Heart right ventricle (tissue), 16 donors: Measurements from ENCODE around the gene ZSWIM5. TPM values are rescaled to one million over a fixed set of nuclear protein-coding genes. Genes with fewer than 3 reads are reported as not detected.

Experiments
- ATAC-seq, 8 donors: fragments of 200-7000 bp; cut with Tn5 transposase; one replicate each; pipeline ENCODE4 v1.9.1; 2020; ENCODE audit warnings: mild to moderate bottlenecking in 8 of 8, moderate library complexity in 8 of 8, moderate number of reproducible peaks in 1 of 8
- DNase-seq, 2 donors: peaks; one replicate each; pipeline ENCODE4 v3.0.0-alpha.2; 2020
- H3K27ac ChIP-seq, 10 donors: fragments of 200-600 bp; sonication (generic) in 2 of 10; one replicate each; pipeline versions ENCODE4 v1.5.0 to v1.8.0; 2020 to 2022; ENCODE audit warnings: mild to moderate bottlenecking in 3 of 10
- H3K27me3 ChIP-seq, 7 donors: fragments of 200-600 bp; one replicate each; pipeline ENCODE4 v1.8.0; 2021 to 2022; ENCODE audit warnings: mild to moderate bottlenecking in 2 of 7
- H3K36me3 ChIP-seq, 9 donors: fragments of 200-600 bp; sonication (generic) in 1 of 9; one replicate each; pipeline versions ENCODE4 v1.5.0 to v1.8.0; 2020 to 2022; ENCODE audit warnings: mild to moderate bottlenecking in 2 of 9
- H3K4me1 ChIP-seq, 9 donors: fragments of 200-600 bp; sonication (generic) in 1 of 9; one replicate each; pipeline versions ENCODE4 v1.5.0 to v1.8.0; 2020 to 2022; ENCODE audit warnings: mild to moderate bottlenecking in 4 of 9
- H3K4me3 ChIP-seq, 10 donors: fragments of 200-600 bp; sonication (generic) in 2 of 10; one replicate each; pipeline versions ENCODE4 v1.5.0 to v1.8.0; 2020 to 2022; ENCODE audit warnings: mild to moderate bottlenecking in 7 of 10, moderate library complexity in 2 of 10
- H3K9me3 ChIP-seq, 11 donors: fragments of 200-600 bp in 10 of 11; sonication (generic) in 2 of 11; one replicate each; pipeline versions ENCODE4 v1.5.0 to v1.8.0; 2013 to 2022; ENCODE audit warnings: mild to moderate bottlenecking in 2 of 11, control low read depth in 1 of 11, moderate library complexity in 1 of 11
- CTCF ChIP-seq, 9 donors: fragments of 200-600 bp; sonication (generic) in 2 of 9; IDR thresholded peaks; one replicate each; pipeline versions ENCODE4 v1.5.0 to v1.8.0; 2021 to 2022; ENCODE audit warnings: antibody characterized with exemption in 9 of 9, mild to moderate bottlenecking in 5 of 9, moderate library complexity in 1 of 9
- WGBS, 2 donors: extraction: QIAGEN DNeasy Blood & Tissue Kit; methylation state at CpG; one replicate each; pipeline ENCODE4 v1.1.7; 2013; ENCODE audit warnings: inconsistent platforms in 1 of 2; 5-methylcytosine and 5-hydroxymethylcytosine counted together
- intact Hi-C, 10 donors: fragments of 100-400 bp; cut with DNase I; formaldehyde crosslinking; loops; one replicate each; pipeline versions ENCODE4 v1.11.1 to v1.14.2; 2022
- polyA plus RNA-seq, 2 donors: library from polyadenylated mRNA; stranded (reverse); fragments of 200-250 nt; gene quantifications; one replicate each; pipeline ENCODE4 v1.2.3, GENCODE V29; 2013
- total RNA-seq, 10 donors: library from RNA; stranded (reverse); fragmentation: NEBNext Ultra II Directional in 3 of 10; extraction: Animal tissue kit (Norgen Biotek cat#: 25700) in 3 of 10; gene quantifications; one replicate each; pipeline versions ENCODE4 v1.2.1 to v1.2.4, GENCODE V29; 2021 to 2023
- donor health status: Arrhythmogenic right ventricular cardiomyopathy.
- donor health status: ischemic (EF 13 %, LVEDD 7.1; RV severe dilation, severe dysfunction).
- donor health status: healthy with polysubstance abuse.
- donor health status: DM: no; HTN: yes; CAD: no.
- donor health status: DM: no; HTN: no; CAD: no.
- donor health status: ischemic (EF 25% LVEDD 6.9; RV normal size, moderate dysfunction).
- donor health status: ischemic (EF 25% LVEDD 5.7; RV mildly dilated, moderate dysfunction).
- donor health status: healthy.
- donor health status: DM: yes; HTN: yes; CAD: no.
- donor health status: Ischemic cardiomyopathy.
- donor health status: ischemic (EF 35%, LVEDD 5.7; RV mildly dilated, moderate dysfunction).
- donor health status: nonischemic (EF 11% LVEDD 7.7; RV severe dilation, severe dysfunction).
- donor health status: DM: yes; HTN: yes; CAD: no.
- donor health status: PGD.
- donor health status: ischemic (EF 29% LVEDD 5.4; RV normal size, mild dysfunction).
- donor health status: nonischemic (EF 23%, LVEDD 6.1; RV moderate dilation, normal function).

The ZSWIM5 gene
- total and polyA plus RNA-seq, 12 donors = 0.22 to 1.7 (median 0.77) TPM

- Histone ChIP-seq H3K27me3 (no peaks in the 10 kb centered on the region), H3K9me3 (peaks cover 0 to 20% (median 2%) of the 10 kb centered on the region in 11 donors), H3K36me3 (no peaks in the 10 kb centered on the region), H3K27ac (no peak overlapping the region), H3K4me3 (no peak overlapping the region), H3K4me1 (no peaks in the 10 kb centered on the region)
- TF ChIP-seq CTCF (IDR thresholded peaks at IDR 0.05) = no peak
- DNase-seq (no peak), ATAC-seq (no peak)
- 96 to 98% methylated on average over 7 of the region's 7 CpGs for WGBS, 2 donors
- intact Hi-C loops = no loop called here
Measured at GRCh38 chr1:45155423-45155822, 51.0 kb downstream of the ZSWIM5 start.

GRCh38 chr1:45152126-45152525 is 54.3 kb downstream of the ZSWIM5 start:
- WGBS, 2 donors = 79 to 84% methylated on average over 3 of the region's 3 CpGs
- H3K27ac ChIP-seq = no peak overlapping the region
- TF ChIP-seq CTCF (IDR thresholded peaks at IDR 0.05) = no peak
- no peak overlapping the region for H3K4me3 ChIP-seq
- H3K27me3 ChIP-seq = no peaks in the 10 kb centered on the region
- H3K4me1 ChIP-seq = no peaks in the 10 kb centered on the region
- H3K9me3 ChIP-seq = peaks cover 0 to 20% (median 2%) of the 10 kb centered on the region in 11 donors
- DNase-seq = no peak
- intact Hi-C loops = no loop called here
- no peaks in the 10 kb centered on the region for H3K36me3 ChIP-seq
- no peak for ATAC-seq

- H3K27me3 ChIP-seq = no peaks in the 10 kb centered on the region
- WGBS, 2 donors = 87 to 89% methylated on average over 1 of the region's 1 CpG
- ATAC-seq (no peak), DNase-seq (no peak)
- H3K36me3 ChIP-seq = no peaks in the 10 kb centered on the region
- peaks cover 0 to 4% (median 0%) of the 10 kb centered on the region in 11 donors for H3K9me3 ChIP-seq
- H3K27ac ChIP-seq = no peak overlapping the region
- intact Hi-C loops = no loop called here
- H3K4me1 ChIP-seq = no peaks in the 10 kb centered on the region
- no peak overlapping the region for H3K4me3 ChIP-seq
- no peak for TF ChIP-seq CTCF (IDR thresholded peaks at IDR 0.05)
Measured at GRCh38 chr1:45148209-45148825, 58.1 kb downstream of the ZSWIM5 start.

GRCh38 chr1:45146833-45147232 is 59.6 kb downstream of the ZSWIM5 start:
- ATAC-seq (no peak), DNase-seq (no peak)
- no peak for TF ChIP-seq CTCF (IDR thresholded peaks at IDR 0.05)
- Histone ChIP-seq H3K4me3 (no peak overlapping the region), H3K27ac (no peak overlapping the region), H3K9me3 (no peaks in the 10 kb centered on the region), H3K4me1 (no peaks in the 10 kb centered on the region), H3K27me3 (no peaks in the 10 kb centered on the region), H3K36me3 (no peaks in the 10 kb centered on the region)
- 84 to 89% methylated on average over 2 of the region's 2 CpGs for WGBS, 2 donors
- intact Hi-C loops = no loop called here
